Measurements from ENCODE around the gene STEAP4.
"Not testable (repeated sequence)": the region's sequence is repeated elsewhere in the genome, so short reads cannot be mapped to it uniquely, and the experiment has no call there.

Gene STEAP4

DNA sequence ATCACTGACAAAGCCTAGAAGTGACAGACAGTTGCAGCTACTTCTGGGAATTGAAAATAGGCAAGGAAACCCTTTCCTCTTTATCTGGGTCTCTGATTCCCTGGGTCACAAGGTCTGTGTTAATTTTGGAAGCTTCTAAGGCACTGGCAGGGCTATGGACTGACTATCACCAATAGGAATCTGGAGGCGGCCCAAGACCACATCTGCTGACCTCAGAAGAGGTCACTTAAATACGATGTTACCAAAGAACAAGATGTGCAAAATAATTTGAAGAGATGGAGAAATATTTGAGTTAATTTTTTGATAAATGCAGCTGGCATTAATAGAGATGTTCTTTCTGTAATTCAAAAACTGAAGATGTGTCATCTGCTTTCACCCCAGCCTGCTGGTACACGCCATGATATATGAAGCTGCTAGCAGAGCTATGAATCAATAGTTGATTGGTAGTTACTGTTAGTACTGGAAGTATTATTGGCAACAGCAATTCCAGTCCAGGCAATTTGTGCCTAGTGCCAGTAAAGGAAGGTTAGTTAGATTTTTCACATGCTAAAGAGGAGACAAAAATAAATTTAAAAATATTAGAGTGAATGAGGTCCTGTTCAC is 5.5 kb upstream of the STEAP4 start:
- DNase-seq, result no peak

- no peak for DNase-seq
Observed at GRCh38 chr7:88311675-88312036, 5.0 kb upstream of the STEAP4 start.

DNA sequence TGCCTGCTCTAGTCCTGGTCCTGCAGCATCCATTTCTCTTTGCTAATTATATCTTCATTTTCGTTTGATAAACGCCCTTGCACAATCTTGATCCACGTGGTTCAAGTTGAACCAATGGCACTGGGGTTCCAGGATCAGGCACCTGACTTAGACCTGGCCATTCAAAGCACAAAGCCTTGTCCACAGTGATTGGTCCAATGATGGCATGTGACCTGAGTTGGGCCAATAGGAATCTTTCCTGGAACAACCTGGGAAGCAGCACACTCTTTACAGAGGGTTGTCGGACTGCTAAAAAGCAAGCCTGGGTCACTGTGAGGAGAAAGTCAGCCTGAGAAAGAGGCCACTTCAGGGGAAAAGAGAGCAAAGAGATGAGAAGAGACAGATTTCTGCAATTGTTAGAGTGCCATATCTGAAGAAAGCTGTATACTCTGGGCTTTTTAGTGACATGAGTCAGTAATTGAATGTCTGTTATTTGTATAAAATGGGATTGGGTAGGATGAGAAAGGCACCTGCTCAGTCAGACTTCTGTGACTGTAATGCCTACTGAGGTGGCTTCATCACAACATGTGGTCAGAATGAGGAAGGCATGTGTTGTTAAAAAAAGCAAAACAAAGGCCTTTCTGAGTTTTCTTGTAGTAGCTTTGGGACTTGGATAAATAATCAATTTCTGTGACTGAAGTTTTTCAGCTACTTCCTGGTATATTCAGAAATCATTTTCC is 4.4 kb upstream of the STEAP4 start:
- DNase-seq, result no peak

DNA sequence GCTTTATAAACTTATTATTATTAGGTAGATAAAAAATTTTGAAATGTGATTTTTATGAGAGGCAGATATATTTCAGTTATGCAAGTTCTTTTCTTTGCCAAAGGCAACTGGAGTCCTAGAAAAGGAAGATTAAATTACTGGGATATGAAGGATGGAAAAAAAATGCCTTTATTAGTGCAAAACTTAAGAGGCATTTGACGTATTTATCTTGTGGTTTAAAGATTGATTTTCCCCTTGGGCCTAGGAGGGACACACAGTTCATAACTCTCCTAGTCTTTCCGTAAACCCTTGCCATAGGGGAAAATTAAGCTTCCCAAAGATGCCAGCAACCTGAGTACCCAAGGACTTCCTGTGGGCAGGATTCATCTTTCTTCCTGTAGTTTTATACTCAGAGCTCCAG is 3.1 kb upstream of the STEAP4 start:
- no peak for DNase-seq

- no peak for DNase-seq
Observed at GRCh38 chr7:88307823-88308222, 1.1 kb upstream of the STEAP4 start.

GRCh38 chr7:88307412-88307811 is 718 bp upstream of the STEAP4 start:
- DNase-seq, result no peak

GRCh38 chr7:88305044-88305443 is 1.6 kb downstream of the STEAP4 start:
- no peak for DNase-seq

GRCh38 chr7:88302486-88302885 is 4.2 kb downstream of the STEAP4 start:
- DNase-seq, result no peak

DNA sequence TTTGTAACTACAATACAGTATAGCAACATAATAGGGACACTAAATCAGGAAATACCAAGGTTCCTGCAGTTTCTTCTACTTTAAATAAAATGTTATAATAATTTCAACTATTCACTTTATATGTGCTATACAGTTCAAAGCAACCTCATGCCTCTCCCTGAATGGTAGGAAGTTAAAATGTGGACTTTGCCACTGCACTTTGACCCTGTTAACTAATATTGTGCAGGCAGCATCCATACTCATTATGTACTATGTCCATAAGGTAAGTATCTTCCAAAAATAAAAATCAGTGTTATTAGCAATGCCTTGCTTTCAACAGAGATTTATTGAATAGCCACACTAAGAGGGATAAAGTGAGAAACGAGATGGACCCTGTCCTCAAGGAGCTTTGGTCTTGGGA is 4.8 kb downstream of the STEAP4 start:
- DNase-seq, result no peak

- no peak for DNase-seq
Observed at GRCh38 chr7:88300401-88300945, 6.2 kb downstream of the STEAP4 start.

DNA sequence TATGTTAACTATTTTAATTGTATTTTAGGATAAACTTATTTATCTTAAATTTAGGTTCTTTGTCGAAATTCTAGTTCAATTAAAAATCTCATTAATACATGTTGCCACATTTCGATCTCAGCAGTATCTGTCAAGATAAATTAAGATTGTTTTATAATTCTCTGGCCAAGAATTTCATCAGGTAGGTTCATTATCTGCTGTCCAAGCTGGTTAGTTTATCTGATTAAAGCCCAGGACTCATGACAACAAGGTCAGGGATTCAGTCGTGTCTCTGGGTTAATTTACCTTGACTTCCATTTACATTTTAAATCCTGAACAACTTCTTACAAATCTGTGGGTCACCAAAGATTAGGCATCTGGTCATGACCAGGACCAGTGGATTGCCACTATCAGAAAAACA is 7.6 kb downstream of the STEAP4 start:
- no peak for DNase-seq

- no peak for DNase-seq
Observed at GRCh38 chr7:88293866-88294265, 12.8 kb downstream of the STEAP4 start.

DNA sequence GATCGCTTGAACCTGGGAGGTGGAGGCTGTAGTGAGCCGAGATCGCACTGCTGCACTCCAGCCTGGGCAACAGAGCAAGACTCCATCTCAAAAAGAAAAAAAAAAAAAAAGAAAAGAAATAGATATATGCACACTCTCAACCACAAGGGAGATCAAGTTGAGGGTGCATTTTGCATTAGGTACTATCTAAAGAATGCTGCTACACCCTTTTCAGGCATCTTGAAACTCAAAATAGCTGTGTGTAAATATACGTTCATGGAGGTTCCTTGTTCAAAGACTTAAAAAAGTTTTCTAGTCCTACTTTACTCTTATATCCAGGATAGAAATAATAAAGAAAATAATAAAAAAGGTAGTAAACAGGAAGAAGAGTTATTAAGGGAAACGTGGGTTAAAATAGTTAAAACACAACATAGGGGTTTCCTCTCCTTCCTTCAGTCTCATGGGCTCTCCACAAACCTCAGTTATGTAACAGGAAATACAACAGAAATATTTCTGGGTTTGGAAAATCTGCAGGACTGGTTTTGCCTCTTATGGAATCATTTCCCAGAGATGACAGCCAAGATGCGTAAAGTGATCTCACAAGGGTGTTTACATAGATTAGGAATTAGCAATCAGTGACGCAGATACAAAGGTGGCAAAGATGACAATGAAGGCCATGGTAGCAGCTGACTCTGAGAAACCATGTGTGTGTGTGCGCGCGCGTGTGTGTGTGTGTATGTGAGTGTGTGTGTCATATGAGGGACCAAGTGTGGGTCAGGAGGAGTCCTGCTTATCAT is 15.1 kb downstream of the STEAP4 start:
- DNase-seq, result no peak

DNA sequence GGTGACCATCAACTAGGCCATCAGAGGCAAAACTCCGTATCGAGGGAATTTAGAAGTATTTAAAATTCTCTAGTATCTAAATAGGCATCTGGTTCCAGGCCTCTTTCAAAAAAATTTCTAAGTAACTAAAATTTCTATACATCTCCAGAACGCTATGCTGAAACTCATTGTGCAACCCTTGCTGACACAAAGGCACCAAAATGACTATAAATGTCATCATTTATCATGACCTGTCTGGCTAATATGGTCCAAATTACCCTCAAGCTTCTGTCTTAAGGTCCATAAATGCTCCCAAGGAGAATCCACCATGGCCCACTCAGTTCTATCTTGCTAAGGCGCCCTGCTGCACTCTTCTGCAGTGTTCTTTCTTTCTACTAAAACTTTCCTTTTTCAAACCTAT is 16.2 kb downstream of the STEAP4 start:
- no peak for DNase-seq

DNA sequence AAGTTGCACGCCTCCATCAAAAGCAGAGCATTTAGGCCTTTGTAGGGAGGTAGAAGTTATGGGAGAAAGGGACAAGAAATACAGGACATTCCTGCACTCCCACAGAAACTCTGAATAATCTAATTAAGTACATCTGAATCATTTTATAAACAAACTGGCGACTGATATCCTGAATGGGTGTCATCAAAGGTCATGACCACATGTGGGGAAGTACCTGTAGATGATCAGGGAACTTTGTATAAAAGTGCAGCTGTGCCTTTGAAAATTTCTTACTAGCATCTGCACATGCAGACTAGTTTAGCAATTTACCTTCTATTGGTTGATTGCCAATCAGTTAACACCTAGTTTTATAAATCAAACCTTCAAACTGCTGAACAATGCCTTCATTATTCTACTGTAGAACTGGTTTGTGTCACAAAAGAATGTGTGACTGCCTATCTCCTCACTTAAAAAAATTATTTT is 17.1 kb downstream of the STEAP4 start:
- no peak for DNase-seq

GRCh38 chr7:88281749-88282148 is 24.9 kb downstream of the STEAP4 start:
- DNase-seq, result no peak

- no peak for DNase-seq
Observed at GRCh38 chr7:88280801-88281200, 25.9 kb downstream of the STEAP4 start.

DNA sequence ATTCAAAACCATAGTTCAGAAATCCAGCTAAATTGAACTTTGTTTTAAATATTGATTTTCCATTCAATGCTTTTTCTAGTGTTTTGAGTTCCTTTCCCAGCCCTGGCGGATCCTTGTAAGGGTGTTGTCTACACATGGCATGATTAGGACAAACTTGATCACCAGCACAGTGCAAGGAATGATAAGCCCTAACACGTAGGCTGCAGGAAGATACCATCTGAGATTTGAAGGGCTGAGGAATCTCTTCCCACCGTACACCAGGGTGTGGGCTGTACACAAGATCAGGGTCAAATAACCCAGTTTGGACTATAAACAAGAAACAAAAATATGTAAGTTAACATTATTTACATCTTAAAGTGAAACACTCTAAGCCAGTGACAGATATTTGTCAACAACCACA is 27.4 kb downstream of the STEAP4 start:
- DNase-seq, result no peak

DNA sequence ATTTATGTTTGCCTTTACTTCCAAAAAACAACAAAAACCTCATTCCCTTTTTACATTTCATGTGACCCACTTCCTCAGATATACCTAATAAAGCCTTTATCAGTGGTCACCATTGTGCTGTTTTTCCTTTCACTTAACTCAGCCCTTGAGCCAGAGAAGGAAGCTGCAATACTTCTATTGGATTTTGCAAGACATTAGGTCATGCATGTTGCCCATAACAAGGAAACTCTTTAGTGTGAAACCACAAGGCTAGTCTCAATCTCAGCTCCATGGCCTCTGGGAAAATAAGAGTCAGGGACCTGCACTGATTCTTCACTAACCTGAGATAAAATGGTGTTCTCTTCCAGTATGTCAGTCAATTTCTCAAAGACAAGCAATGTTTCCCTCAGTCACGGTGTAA is 27.8 kb downstream of the STEAP4 start:
- DNase-seq, result no peak

GRCh38 chr7:88276605-88277153 is 30.0 kb downstream of the STEAP4 start:
- no peak for DNase-seq

DNA sequence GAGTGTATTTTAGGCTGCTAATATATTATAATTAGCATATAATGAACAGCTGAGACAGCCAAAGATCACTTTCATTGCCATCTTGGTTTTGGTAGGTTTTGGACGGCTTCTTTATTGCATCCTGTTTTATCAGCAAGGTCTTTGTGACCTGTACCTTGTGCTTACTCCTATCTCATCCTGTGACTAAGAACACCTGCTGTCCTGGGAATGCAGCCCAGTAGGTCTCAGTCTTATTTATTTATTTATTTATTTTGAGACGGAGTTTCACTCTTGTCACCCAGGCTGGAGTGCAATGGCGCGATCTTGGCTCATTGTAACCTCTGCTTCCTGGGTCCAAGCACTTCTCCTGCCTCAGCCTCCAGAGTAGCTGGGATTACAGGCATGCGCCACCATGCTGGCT is 31.8 kb downstream of the STEAP4 start:
- DNase-seq, result not testable (repeated sequence)

DNA sequence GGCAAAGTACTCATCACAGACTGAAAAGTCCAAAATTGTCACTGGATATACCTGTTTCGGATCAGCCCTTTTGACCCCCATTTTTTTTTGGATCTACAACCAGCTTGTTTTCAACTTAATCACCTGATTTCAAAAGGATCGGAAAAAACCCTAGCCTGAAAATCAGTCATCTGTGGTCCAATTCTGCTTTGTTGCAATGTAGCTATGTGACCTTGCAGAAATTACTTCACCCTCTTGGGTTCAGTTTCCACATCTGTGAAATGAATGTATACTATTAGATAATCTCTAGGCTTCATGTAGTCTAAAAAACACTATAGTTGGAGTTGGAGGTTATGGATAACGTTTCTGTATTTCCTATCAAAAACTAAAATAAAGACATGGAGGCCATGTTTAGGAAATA is 37.1 kb downstream of the STEAP4 start:
- DNase-seq, result no peak

GRCh38 chr7:88268858-88269257 is 37.8 kb downstream of the STEAP4 start:
- DNase-seq, result no peak

- DNase-seq, result no peak
Observed at GRCh38 chr7:88268051-88268450, 38.6 kb downstream of the STEAP4 start.
